ENCODE data around the gene OGDHL.

DNA sequence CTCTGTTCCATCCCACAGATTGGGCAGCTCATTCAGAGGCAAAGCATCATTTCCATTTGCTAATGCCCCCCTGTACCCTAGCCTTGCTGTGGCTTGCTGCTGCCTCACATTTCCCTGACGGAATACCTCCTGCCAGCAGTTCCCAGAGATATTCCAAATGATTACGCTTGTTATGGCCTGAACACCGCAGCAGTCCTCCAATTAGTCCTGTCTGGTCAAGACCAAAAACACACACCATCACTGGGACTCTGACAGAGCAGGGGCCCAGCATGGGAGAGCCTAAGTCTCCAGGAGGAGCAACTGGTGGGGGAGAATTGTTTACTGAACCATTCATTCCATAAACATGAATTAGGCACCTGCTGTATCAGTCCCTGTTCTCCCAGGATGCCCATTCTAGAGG lies 6.1 kb downstream of the OGDHL start:
- TF ChIP-seq, protein P1, sequence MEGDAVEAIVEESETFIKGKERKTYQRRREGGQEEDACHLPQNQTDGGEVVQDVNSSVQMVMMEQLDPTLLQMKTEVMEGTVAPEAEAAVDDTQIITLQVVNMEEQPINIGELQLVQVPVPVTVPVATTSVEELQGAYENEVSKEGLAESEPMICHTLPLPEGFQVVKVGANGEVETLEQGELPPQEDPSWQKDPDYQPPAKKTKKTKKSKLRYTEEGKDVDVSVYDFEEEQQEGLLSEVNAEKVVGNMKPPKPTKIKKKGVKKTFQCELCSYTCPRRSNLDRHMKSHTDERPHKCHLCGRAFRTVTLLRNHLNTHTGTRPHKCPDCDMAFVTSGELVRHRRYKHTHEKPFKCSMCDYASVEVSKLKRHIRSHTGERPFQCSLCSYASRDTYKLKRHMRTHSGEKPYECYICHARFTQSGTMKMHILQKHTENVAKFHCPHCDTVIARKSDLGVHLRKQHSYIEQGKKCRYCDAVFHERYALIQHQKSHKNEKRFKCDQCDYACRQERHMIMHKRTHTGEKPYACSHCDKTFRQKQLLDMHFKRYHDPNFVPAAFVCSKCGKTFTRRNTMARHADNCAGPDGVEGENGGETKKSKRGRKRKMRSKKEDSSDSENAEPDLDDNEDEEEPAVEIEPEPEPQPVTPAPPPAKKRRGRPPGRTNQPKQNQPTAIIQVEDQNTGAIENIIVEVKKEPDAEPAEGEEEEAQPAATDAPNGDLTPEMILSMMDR (IDR thresholded peaks at IDR 0.05): no peak
- no peak for TF ChIP-seq POLR2A (IDR thresholded peaks at IDR 0.05)

Measured in esophagus squamous epithelium (tissue), 4 donors.